GM10266 (cell line): ENCODE measurements around the gene PPP2R5E.
A peak's percentile ranks its signal among the peaks of the same experiment; 100 is the strongest.

ENCODE experiments used
- DNase-seq: peaks from one replicate; pipeline ENCODE4 v3.0.0; 2012; ENCODE audit errors: extremely low spot score
- CTCF ChIP-seq: IDR thresholded peaks from 2 replicates; pipeline ENCODE4 v1.5.1; 2012; ENCODE audit warnings: mild to moderate bottlenecking, low read depth; ENCODE audit not compliant: control insufficient read depth, insufficient read depth; ENCODE audit errors: missing control alignments

PPP2R5E gene

GRCh38 chr14:63472986-63473788 lies 70.0 kb downstream of the PPP2R5E start:
- TF ChIP-seq CTCF: no peak
- DNase-seq: no peak

GRCh38 chr14:63470962-63471793 lies 72.0 kb downstream of the PPP2R5E start:
- TF ChIP-seq CTCF: no peak
- peak; percentile 45 for DNase-seq

GRCh38 chr14:63468294-63468693 lies 74.9 kb downstream of the PPP2R5E start:
- no peak for TF ChIP-seq CTCF
- DNase-seq: no peak

- no peak for TF ChIP-seq CTCF
- DNase-seq: no peak
Measured at GRCh38 chr14:63467440-63468072, 75.6 kb downstream of the PPP2R5E start.

GRCh38 chr14:63465347-63465746 lies 77.8 kb downstream of the PPP2R5E start:
- TF ChIP-seq CTCF: no peak
- no peak for DNase-seq

- no peak for TF ChIP-seq CTCF
- DNase-seq: no peak
Measured at GRCh38 chr14:63460680-63461369, 82.4 kb downstream of the PPP2R5E start.
